HL-60 (cell line): ENCODE data around the gene TRIO.

Experiments
- CTCF ChIP-seq: IDR thresholded peaks from one replicate; pipeline ENCODE4 v1.5.1; 2011; ENCODE audit warnings: low read length, control low read depth, inconsistent platforms; ENCODE audit not compliant: insufficient read depth
- GABPA ChIP-seq: IDR thresholded peaks from 2 replicates; pipeline ENCODE4 v1.6.1; 2012; ENCODE audit warnings: low read depth
- POLR2AphosphoS5 ChIP-seq: IDR thresholded peaks from 2 replicates; pipeline ENCODE4 v1.6.1; 2012; ENCODE audit warnings: low read depth
- REST ChIP-seq: IDR thresholded peaks from 2 replicates; pipeline ENCODE4 v1.6.1; 2012; ENCODE audit warnings: low read depth; ENCODE audit not compliant: insufficient replicate concordance
- SPI1 ChIP-seq: IDR thresholded peaks from 2 replicates; pipeline ENCODE4 v1.6.1; 2012; ENCODE audit warnings: low read depth, mild to moderate bottlenecking, borderline replicate concordance

- TF ChIP-seq REST: no peak
- no peak for TF ChIP-seq CTCF
- no peak for TF ChIP-seq POLR2AphosphoS5
- TF ChIP-seq GABPA: no peak
- TF ChIP-seq SPI1: no peak
Measured at GRCh38 chr5:14342306-14342705, 199.2 kb downstream of the TRIO start.
